ENCODE results near the gene HSPA5. TPM values are rescaled to one million over a fixed set of nuclear protein-coding genes. Genes with fewer than 3 reads are reported as not detected.
"Not testable (repeated sequence)": the region's sequence is repeated elsewhere in the genome, so short reads cannot be mapped to it uniquely, and the experiment has no call there.

HSPA5 gene
- total RNA-seq: 159 TPM
- long read RNA-seq, transcript HSPA5-201 (8 exons, 3,908 nt): major isoform, 1,188 of 1,244 reads
- long read RNA-seq, partial matches to known transcripts: 46 of 1,244 reads
- long read RNA-seq, other reads (novel, unspliced or antisense): 10 of 1,244 reads

DNA sequence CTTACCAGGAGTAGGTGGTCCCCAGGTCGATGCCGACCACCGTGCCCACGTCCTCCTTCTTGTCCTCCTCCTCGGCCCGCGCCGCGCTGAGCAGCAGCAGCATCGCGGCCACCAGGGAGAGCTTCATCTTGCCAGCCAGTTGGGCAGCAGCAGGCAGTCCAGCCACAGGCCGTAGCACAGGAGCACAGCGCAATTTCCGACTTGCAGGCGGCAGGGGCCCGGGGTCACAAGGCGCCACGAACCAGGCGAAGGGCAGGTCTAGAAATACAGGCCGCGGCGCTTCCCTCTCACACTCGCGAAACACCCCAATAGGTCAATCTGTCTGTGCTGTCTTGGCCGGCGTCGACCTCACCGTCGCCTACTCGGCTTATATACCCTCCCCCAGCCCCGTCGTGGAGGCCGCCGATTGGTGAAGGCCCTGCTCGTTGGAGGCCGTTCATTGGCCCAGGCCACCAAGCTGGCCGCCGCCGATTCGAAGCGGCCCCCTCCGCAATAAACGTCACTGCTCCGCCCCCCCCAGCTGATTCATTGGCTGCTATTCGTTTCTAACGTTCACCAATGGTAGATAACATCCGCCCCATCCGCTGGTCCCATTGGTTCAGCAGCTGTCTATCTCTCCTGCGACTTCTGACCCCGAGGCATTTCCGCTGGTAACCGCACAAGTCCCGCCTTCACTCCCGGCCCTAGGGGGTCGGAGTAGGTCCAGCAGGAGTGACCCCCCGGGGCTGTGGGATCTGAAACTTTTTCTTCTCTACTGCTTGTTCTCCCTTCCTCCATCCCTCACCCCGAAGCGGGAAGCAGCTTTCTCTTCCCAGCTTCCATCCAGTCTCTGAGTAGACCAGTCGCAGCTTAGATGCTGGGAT, at the start of gene HSPA5:
Gene HSPA5, minus strand, starts transcription at position 344 of the 863 bp plus-strand sequence. Its CDS starts 217 bp downstream, at position 127.
- intact Hi-C loops (cut with DNase I): no loop called here
- peak; percentile 100 for DNase-seq
- ATAC-seq (ENCODE audit: poor library complexity): peak; percentile 98

GRCh38 chr9:125286935-125287433, 45.8 kb upstream of the HSPA5 start:
- intact Hi-C loops (cut with DNase I); DNase-seq; ATAC-seq (ENCODE audit: poor library complexity): not testable (repeated sequence)

GRCh38 chr9:125284855-125285254, 43.7 kb upstream of the HSPA5 start:
- DNase-seq: no peak
- ATAC-seq (ENCODE audit: poor library complexity): peak; percentile 50
- intact Hi-C loops (cut with DNase I): no loop called here

- intact Hi-C loops (cut with DNase I): no loop called here
- ATAC-seq (ENCODE audit: poor library complexity) (no peak), DNase-seq (no peak)
Observed at GRCh38 chr9:125280945-125281344, 39.8 kb upstream of the HSPA5 start.

DNA sequence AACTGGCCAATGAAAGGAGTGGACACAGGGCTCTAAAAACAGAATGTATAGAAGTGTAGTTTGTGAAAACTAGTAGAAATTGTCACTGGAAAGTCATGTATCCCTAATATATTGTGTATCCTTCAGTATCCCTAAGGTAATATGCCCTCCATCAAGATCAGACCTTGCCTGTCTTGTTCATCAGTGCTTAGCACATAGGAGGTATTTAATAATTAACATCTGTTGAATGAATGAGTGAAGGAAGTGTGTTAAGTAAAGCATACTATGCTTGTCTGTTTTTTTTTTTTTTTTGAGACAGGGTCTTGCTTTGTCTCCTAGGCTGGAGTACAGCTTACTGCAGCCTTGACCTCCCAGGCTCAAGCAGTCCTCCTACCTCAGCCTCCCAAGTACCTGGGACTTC, 36.3 kb upstream of the HSPA5 start:
- no peak for DNase-seq
- no peak for ATAC-seq (ENCODE audit: poor library complexity)
- intact Hi-C loops (cut with DNase I): no loop called here

DNA sequence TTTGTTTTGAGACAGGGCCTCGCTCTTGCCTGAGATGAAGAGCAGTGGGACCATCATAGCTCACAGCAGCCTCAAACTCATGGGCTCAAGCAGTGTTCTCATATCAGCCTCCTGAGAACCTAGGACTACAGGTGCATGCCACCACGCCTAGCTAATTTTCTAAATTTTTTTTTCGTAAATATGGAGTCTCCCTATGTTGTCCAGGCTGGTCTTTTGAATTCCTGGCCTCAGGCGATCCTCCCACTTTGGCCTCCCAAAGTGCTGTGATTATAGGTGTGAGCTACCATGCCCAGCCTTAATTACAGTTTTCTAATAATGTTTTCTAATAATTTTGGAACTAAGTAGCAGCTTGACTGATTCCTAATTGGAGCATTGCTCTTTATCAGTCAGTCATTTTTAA, 35.6 kb upstream of the HSPA5 start:
- DNase-seq (no peak), ATAC-seq (ENCODE audit: poor library complexity) (no peak)
- intact Hi-C loops (cut with DNase I): no loop called here

- no peak for DNase-seq
- ATAC-seq (ENCODE audit: poor library complexity): peak; percentile 56
- intact Hi-C loops (cut with DNase I): no loop called here
Observed at GRCh38 chr9:125272697-125273096, 31.6 kb upstream of the HSPA5 start.

DNA sequence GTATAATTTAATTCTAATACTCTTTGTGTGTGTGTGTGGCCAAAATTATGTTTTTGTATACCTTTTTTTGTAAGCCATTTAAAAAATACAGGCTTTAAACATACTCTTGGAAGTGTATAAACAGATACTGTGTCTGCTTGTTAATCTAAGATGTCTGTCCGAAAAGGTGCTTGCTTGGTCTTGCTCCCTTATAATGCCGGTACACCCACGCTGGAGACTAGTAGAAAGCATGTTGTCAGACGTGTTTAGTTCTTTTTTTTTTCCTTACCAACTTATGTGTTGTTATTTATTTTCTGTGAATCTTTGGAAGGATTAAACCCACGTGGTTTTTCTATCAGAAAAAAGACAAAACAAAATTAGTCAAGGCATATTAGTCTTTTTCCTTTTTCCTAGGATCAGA, 29.9 kb upstream of the HSPA5 start:
- ATAC-seq (ENCODE audit: poor library complexity): no peak
- DNase-seq: no peak
- intact Hi-C loops (cut with DNase I): no loop called here

DNA sequence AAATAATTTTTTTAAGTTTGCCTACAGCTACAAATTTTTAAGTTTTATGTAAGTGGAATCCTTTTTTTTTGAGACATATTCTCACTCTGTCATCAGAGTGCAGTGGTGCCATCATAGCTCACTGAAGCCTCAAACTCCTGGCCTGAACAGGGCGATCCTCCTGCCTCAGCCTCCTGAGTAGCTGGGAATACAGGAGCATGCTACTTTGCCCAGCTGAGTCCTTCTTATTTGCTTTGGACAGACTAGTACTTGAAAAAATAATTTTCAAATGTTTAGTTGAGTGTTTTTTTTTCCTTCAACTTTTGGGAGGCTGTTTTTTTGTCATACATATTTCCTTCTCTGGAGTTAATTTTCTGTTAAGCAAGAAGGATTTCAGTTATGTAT, 27.9 kb upstream of the HSPA5 start:
- intact Hi-C loops (cut with DNase I): no loop called here
- ATAC-seq (ENCODE audit: poor library complexity) (no peak), DNase-seq (no peak)

GRCh38 chr9:125268394-125269013, 27.4 kb upstream of the HSPA5 start:
- intact Hi-C loops (cut with DNase I): no loop called here
- no peak for DNase-seq
- ATAC-seq (ENCODE audit: poor library complexity): peak; percentile 34

GRCh38 chr9:125264068-125264467, 22.9 kb upstream of the HSPA5 start:
- intact Hi-C loops (cut with DNase I); DNase-seq; ATAC-seq (ENCODE audit: poor library complexity): not testable (repeated sequence)

- no peak for ATAC-seq (ENCODE audit: poor library complexity)
- intact Hi-C loops (cut with DNase I): no loop called here
- no peak for DNase-seq
Observed at GRCh38 chr9:125262294-125262991, 21.3 kb upstream of the HSPA5 start.

DNA sequence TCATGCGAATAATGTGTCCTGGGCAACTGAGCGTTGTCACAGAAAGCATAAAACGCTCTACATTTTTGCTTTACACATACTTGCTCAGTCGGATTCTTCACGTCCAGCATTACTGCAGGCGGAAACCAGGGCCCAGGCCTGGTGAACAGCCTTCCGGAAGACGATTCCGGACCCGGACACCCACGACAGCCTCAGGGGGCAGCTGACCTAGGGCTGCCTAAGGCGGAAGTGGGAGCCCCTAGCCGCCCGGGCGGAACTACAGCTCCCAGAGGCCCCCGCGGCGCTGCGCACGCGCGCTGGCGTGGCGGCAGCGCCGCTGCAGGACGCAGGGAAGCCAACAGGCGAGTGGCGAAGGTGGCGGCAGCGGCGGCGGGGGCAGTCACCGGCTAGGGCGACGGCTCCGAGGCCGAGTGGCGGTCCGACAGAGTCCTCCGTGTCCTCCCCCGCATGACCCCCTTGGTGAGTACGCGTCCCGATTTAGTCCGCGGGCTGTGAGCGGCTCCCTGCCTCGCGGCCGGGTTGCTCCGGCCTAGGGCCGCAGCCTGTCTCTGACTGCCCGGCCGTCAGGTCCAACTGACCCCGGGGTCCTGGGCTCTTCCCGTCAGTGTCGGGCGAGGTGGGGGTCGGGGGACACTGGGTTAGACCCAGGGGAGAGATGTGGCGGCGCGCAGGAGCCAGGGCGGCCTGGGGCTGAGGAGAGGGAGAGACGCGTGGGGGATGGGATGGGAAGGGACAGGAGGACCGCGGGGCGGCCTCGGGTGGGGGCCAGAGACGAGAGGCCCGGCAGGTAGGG, 20.6 kb upstream of the HSPA5 start, which contains the start of gene GAPVD1:
Gene GAPVD1, plus strand, starts transcription at position 326 of the 793 bp plus-strand sequence. CDS start 37,096 bp downstream, outside the sequence.
- intact Hi-C loops (cut with DNase I): no loop called here
- ATAC-seq (ENCODE audit: poor library complexity): peak; percentile 100

DNA sequence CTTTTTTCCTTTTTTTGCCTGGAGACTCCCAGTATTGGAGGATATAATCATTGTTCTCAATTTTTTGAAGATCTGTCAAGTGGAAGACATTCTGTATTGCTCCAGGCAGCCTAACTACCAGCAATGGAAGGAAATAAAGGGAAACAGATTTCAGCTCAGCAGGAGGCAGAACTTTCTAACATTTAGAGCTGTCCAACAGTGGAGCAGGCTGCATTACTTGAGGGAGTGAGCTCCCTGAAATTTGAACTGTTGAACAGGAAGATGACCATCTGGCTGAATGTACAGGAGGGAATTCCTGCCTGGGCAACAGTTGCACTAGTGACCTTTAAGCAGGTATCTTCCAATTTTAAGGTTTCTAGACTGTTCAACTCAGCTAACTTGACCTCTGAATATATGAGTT, 19.4 kb upstream of the HSPA5 start:
- DNase-seq (no peak), ATAC-seq (ENCODE audit: poor library complexity) (no peak)
- intact Hi-C loops (cut with DNase I): no loop called here

More for the DNA sequence above, 20.6 kb upstream of the HSPA5 start, which contains the start of gene GAPVD1:
- DNase-seq: peak; percentile 93

GRCh38 chr9:125258832-125259534, 17.8 kb upstream of the HSPA5 start:
- no peak for ATAC-seq (ENCODE audit: poor library complexity)
- no peak for DNase-seq
- intact Hi-C loops (cut with DNase I): loop anchor here (10.0 kb wide), 1 partner anchor 116 kb away; no protein-coding TSS in a partner anchor

GRCh38 chr9:125258160-125258785, 17.1 kb upstream of the HSPA5 start:
- DNase-seq: no peak
- intact Hi-C loops (cut with DNase I): loop anchor here (10.0 kb wide), 1 partner anchor 117 kb away; no protein-coding TSS in a partner anchor
- ATAC-seq (ENCODE audit: poor library complexity): no peak
